DOHH2 (cell line): ENCODE data around the gene RRAGC.

ENCODE experiments used
- H3F3A ChIP-seq: fragments of 200-600 bp; sonication (generic), shearing (Covaris generic); 2 replicates; pipeline ENCODE4 v1.6.0; 2016; ENCODE audit warnings: antibody characterized with exemption, mild to moderate bottlenecking; ENCODE audit not compliant: control insufficient read depth, insufficient read depth
- H3K27ac ChIP-seq: fragments of 200-600 bp; sonication (generic); 2 replicates; pipeline ENCODE4 v1.5.1; 2014; ENCODE audit warnings: low read depth, mild to moderate bottlenecking, low read length, moderate library complexity
- H3K27me3 ChIP-seq: fragments of 200-600 bp; sonication (generic); 2 replicates; pipeline ENCODE4 v1.6.1; 2014; ENCODE audit warnings: mild to moderate bottlenecking, low read length, mixed read lengths; ENCODE audit not compliant: control insufficient read depth
- H3K36me3 ChIP-seq: fragments of 200-600 bp; sonication (generic); 2 replicates; pipeline ENCODE4 v1.6.1; 2014; ENCODE audit warnings: mild to moderate bottlenecking, low read length, moderate library complexity, mixed read lengths; ENCODE audit not compliant: control insufficient read depth
- H3K4me1 ChIP-seq: fragments of 200-600 bp; sonication (generic); 2 replicates; pipeline ENCODE4 v1.6.1; 2014; ENCODE audit warnings: mild to moderate bottlenecking, low read length, mixed read lengths; ENCODE audit not compliant: control insufficient read depth
- H3K4me2 ChIP-seq: fragments of 200-600 bp; sonication (generic); 2 replicates; pipeline ENCODE4 v1.6.0; 2014; ENCODE audit warnings: mild to moderate bottlenecking, low read length, moderate library complexity
- H3K4me3 ChIP-seq: fragments of 200-600 bp; sonication (generic); 2 replicates; pipeline ENCODE4 v1.5.1; 2014; ENCODE audit warnings: mild to moderate bottlenecking, low read length, mixed read lengths
- H3K79me2 ChIP-seq: fragments of 200-600 bp; sonication (generic); 2 replicates; pipeline ENCODE4 v1.6.1; 2014; ENCODE audit warnings: mild to moderate bottlenecking, low read length, mixed read lengths; ENCODE audit not compliant: control insufficient read depth
- H3K9me2 ChIP-seq: fragments of 200-600 bp; sonication (generic); replicated peaks from 2 replicates; pipeline ENCODE4 v1.6.1; 2014; ENCODE audit warnings: mild to moderate bottlenecking, low read length, mixed read lengths; ENCODE audit not compliant: control insufficient read depth
- H3K9me3 ChIP-seq: fragments of 200-600 bp; sonication (generic); 2 replicates; pipeline ENCODE4 v1.6.1; 2014; ENCODE audit warnings: antibody characterized with exemption, low read length, mixed read lengths; ENCODE audit not compliant: control insufficient read depth, insufficient read depth
- H4K20me1 ChIP-seq: fragments of 200-600 bp; sonication (generic); 2 replicates; pipeline ENCODE4 v1.6.0; 2014; ENCODE audit warnings: low read depth, mild to moderate bottlenecking, antibody characterized with exemption, low read length, moderate library complexity; ENCODE audit not compliant: control insufficient read depth, insufficient read depth
- CTCF ChIP-seq: fragments of 200-600 bp; sonication (generic); IDR thresholded peaks from one replicate; pipeline ENCODE4 v1.5.1; 2014; ENCODE audit warnings: antibody characterized with exemption, mild to moderate bottlenecking, low read depth, low read length; ENCODE audit not compliant: poor library complexity, severe bottlenecking
- EZH2phosphoT487 ChIP-seq: fragments of 200-600 bp; sonication (generic); IDR thresholded peaks from 2 replicates; pipeline ENCODE4 v1.6.1; 2017; ENCODE audit warnings: borderline replicate concordance, mild to moderate bottlenecking, antibody characterized with exemption, low read length, moderate library complexity, mixed read lengths

The RRAGC gene

GRCh38 chr1:38789498-38790169 lies 69.9 kb downstream of the RRAGC start:
- Histone ChIP-seq H3K27ac (no peak overlapping the region), H3K4me2 (no peak overlapping the region), H3K4me3 (no peak overlapping the region), H3K9me3 (peaks cover 6% of the 10 kb centered on the region), H3K4me1 (no peaks in the 10 kb centered on the region), H3K79me2 (no peaks in the 10 kb centered on the region), H3F3A (no peaks in the 10 kb centered on the region), H3K27me3 (peaks cover 12% of the 10 kb centered on the region; the same call in 1 of the 2 replicates), H4K20me1 (no peaks in the 10 kb centered on the region), H3K9me2 (no peaks in the 10 kb centered on the region), H3K36me3 (no peaks in the 10 kb centered on the region)
- TF ChIP-seq EZH2phosphoT487 (no peak), CTCF (no peak)

GRCh38 chr1:38788341-38789336 lies 70.9 kb downstream of the RRAGC start:
- H4K20me1 ChIP-seq: no peaks in the 10 kb centered on the region
- H3K79me2 ChIP-seq: no peaks in the 10 kb centered on the region
- no peaks in the 10 kb centered on the region; the same call in 1 of the 2 replicates for H3K9me3 ChIP-seq
- no peaks in the 10 kb centered on the region for H3K36me3 ChIP-seq
- no peak for TF ChIP-seq CTCF
- no peak for TF ChIP-seq EZH2phosphoT487
- no peaks in the 10 kb centered on the region for H3F3A ChIP-seq
- no peaks in the 10 kb centered on the region for H3K4me1 ChIP-seq
- no peaks in the 10 kb centered on the region for H3K9me2 ChIP-seq
- no peak overlapping the region for H3K4me2 ChIP-seq
- no peak overlapping the region for H3K4me3 ChIP-seq
- peaks cover 20% of the 10 kb centered on the region for H3K27me3 ChIP-seq
- no peak overlapping the region for H3K27ac ChIP-seq
